ENCODE data around the gene DZIP1.

DZIP1 gene

GRCh38 chr13:95642028-95642621 lies 2.4 kb downstream of the DZIP1 start:
- DNase-seq = no peak

DNA sequence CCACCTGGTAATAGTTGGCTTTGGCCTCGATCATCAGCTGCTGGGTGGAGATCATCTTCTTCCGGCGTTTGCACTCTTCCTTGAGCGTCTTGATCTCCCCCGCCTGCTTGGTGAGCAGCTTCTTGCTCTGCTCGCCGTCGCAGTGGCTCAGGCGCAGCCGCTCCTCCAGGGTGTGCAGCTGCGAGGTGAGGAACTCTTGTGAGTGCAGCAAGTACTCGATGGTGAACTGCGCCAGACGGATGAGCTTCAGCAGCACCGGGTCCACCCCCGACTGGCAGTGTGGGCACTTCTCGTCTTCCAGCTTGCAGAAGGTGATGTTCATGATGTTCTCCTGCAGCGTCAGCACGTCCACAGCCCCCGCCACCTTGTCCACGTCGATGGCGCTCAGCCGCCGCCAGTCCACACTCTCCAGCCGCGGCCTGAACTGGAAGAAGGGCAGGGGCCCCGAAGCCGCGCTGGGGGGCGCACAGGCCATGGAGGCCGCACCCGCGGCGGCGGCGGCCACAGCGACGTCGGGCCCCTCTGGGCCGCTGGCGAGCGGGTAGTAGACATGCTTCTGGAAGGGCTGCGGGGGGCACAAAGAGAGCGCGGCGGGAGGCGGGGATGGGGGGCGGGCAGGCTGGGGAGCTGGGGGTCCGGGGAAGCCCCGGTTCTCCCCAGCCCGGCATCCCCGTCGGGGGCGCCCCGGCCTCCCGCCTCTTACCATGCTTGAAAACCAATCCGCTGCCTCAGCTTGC lies 3.0 kb downstream of the DZIP1 start:
- no peak for DNase-seq

DNA sequence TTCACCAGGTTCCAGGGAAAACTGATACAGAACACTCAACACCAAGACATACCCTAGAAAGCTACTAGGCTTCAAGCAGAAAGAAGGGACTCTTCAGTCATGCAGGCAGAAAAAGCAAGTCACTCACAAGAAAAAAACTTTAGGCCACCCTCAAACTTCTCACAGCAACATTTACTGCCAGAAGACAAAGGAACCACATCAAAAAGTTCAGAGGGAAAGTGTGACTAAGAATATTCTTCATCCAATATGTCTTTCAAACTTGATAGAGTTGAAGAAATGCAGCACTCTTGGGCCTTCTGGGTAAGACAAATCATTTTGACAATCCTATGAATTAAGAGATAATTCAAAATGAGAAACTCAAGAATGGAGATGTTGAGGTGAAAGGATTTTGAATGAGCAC lies 7.7 kb downstream of the DZIP1 start:
- no peak for DNase-seq

- no peak for DNase-seq
These were observed 13.9 kb downstream of the DZIP1 start for GRCh38 chr13:95630593-95630992.

DNA sequence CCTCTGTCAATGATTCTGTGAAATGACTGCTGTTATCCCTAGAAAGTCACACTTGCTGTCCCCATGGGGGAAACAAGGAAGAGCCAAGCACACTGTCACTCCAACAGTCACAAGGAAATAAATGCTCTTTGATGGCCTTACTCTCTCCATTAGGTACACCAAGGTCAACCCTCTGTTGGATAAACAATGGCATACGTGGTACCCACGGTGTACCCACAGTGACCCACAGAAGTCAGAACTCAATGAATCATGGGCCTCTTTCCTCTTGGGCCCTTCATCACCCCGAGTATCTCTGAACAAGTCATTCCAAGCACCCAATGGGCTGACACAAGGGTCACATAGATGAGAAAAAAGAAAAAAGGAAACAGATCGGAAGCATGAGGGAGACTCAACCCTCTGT lies 15.4 kb downstream of the DZIP1 start:
- no peak for DNase-seq

- no peak for DNase-seq
These were observed 16.0 kb downstream of the DZIP1 start for GRCh38 chr13:95628488-95628887.

- DNase-seq = no peak
These were observed 16.9 kb downstream of the DZIP1 start for GRCh38 chr13:95627590-95627989.

DNA sequence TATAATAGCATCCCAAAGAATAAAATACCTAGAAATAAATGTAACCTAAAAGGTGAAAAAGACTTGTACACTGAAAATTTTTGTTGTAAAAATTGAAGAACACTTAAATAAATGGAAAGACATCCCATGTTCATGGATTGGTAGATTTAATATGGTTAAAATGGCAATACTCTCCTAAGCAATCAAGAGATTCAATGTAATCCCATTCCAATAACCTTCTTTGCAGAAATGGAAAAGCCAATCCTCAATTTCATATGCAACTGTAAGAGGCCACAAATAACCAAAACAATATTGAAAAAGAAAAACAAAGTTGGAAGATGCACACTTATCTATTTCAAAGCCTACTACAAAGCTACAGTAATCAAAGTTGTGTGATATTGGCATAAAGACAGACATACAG lies 17.7 kb downstream of the DZIP1 start:
- no peak for DNase-seq

DNA sequence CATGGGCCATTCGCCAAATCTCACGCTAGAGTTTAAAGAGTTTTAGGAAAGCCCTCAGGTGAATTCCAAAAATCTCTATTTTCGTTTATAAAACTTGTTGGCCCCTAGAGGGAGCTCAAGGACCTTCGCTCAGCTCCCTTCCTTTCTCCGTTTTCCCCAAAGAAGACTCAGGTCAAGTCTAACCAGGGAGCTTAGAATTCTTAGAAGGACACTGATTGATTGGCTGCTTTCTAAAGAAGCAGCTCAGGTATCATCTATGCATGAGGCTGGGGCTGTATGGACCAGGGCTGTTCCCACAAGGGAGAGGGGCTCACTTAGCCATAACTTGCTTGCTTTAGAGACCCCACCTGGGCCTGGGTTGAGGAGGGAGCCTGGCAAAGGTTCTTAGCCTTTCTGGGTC lies 20.5 kb downstream of the DZIP1 start:
- peak; percentile 1 for DNase-seq

DNA sequence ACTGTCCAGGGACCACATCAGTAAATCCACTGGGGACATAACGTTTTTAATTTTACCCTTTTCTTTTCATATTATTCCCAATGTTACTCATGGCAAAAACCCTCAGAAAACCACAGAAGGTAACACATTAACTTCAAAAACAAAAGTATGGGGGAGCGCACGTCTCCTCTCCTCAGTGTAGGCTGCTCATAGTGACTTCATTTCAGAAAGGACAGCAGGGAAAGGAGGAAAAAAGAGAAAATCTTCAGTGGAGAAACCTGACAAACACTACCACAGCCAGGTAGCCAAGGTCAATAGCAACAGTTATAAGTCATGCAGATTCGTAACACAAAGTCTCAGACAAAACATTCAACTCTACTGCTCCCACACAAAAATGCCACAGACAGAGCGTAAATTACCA lies 21.4 kb downstream of the DZIP1 start:
- no peak for DNase-seq

DNA sequence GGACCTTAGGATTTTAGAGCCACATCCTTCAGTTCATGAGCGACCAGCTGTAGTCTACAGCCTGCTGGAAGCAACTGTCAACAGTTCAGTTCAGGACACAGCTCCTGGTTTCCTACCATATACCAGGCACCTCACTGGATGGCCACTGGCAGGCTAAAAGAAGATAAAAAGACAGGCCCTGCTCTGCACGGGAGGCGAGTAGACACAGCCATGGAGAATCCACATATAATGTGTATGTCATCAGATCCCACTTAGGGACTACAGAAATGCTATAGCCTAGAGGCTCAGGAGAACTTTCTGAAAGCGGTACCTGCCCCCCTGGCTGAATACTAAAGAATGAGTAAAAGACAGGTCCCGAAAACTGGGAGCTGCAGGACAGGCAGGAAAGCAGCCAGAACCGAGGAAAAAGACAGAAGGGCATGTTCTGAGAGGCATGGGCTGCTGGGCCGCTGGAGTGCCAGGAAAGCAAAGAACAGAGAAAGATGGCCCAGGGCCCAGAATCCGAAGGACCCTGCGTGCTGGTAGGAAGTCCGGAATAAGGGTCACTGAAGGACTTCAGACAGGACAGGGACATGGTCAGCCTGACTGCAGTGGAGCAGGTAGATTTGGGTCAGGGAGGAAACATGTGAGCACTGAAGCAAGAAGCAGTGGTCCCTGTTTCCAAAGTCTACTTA lies 23.5 kb downstream of the DZIP1 start:
- DNase-seq = no peak

DNA sequence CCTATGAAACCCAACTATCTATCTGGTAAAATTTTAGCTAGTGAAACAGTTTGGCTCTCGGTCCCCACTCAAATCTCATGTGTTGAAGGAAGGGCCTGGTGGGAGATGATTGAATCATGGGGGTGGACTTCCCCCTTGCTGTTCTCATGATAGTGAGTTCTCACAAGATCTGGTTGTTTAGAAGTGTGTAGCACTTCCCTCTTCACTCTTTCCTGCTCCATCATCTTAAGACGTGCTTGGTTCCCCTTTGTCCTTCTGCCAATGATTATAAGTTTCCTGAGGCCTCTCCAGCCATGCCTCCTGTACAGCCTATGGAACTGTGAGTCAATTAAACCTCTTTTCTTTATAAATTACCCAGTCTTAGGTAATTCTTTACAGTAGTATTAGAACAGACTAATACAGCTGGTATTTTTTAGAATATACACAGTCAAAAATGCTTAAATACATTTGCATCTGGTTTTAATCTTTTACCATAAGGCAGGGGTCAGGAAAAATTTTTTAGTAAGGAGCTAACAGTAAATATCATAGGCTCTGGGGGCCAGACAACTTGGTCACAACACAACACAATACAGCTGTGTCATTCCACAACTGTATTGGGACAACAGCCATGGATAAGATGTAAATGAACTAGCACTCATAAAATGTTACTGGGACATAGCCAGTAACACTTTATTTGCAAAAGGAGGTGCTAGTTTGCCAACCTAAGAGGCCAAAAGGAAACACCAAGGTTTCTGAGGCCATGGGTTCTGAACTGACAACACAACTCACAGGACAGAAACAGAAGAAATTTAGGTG lies 24.3 kb downstream of the DZIP1 start:
- DNase-seq = no peak

- no peak for DNase-seq
These were observed 29.0 kb downstream of the DZIP1 start for GRCh38 chr13:95615539-95615938.

DNA sequence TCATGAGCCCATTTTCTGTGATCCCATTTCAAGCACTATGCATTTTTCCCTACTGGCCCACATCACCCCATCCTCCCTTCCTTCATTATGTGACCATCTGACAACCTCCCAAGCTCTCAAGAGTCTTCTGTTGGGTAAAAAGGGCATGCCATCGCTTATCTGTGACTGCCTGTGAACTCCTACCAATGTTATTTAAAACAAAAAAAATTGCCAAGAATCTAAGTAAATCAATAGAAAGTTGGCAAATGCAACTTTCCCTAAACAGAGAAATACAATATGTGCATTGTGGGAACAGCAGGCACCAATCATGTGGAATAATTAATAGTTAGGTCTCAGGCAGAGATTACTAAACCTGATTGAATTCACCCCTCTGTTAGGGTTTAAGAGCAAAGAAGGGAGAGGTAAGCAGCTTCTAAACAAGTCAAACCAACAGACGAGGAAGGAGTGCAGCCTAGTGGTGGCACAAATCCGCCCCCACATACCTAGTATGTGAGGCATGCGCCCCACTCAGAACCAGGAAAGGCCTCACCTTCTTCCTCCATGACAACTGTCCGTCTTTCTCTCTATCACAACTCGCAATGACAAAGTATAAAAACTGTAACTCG lies 29.8 kb downstream of the DZIP1 start:
- DNase-seq = no peak

GRCh38 chr13:95608640-95609323 lies 35.7 kb downstream of the DZIP1 start:
- no peak for DNase-seq

GRCh38 chr13:95607366-95607765 lies 37.1 kb downstream of the DZIP1 start:
- no peak for DNase-seq

DNA sequence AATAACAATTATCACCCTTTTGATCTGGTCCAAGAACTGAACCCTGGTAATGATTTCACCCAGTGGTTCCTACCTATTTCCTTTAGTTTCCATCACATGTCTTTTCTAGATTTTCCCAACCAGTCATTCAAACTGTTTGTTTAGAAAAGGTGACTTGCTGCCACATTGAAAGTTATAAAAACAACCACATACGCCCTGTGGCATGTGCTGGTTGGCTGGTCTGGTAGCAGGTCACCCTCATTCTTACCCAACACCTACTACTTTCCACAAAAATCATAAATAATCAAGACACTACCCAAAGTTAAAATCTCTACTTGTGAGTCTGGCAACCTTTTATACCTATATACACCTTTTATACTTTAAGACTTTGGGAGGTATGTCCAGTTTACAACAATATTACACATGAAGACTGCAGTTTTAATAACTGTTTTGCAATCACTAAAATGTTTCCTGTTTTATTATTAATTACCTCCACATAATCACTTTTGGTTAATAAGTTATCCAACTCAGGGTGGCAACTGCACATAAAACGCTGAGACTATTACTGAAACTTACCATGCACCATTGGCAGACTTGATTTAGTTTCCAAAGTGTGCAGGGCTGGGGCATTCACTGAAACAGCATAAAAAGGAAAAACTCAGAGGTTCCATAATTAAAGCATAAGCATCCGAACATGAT lies 38.9 kb downstream of the DZIP1 start:
- no peak for DNase-seq

- no peak for DNase-seq
These were observed 40.0 kb downstream of the DZIP1 start for GRCh38 chr13:95604556-95604915.

DNA sequence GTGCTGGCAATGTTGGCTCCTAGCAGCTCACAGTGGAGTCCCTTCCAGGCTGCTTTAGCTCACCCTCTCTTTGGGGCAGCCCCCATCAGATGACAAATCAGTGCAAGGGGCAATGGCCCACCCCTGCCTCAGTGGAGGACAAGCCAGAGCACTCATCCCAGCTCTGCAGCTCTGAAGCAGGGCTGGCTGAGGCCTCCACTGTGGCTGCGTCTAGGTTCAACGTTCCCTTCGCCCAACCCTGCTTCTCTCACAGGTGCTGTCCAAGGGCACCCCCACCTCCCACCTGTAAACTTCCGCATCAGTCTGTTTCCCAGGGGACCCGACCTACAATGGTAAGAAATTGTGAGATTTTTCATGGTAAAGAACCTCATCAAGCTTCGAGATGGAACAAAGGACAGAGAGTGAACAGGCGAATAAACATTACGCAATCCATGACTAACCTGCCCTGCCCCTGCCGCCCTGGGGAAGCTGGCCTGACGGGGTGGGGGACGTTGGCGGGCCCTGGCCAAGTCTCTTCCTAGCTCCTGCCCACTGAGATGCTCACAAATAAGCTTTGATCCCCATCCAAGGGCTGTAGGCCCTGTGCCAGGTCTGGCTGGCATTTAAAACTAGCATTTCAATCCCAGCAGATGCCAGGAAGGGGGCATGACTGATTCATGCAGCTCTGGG lies 40.5 kb downstream of the DZIP1 start:
- no peak for DNase-seq

DNA sequence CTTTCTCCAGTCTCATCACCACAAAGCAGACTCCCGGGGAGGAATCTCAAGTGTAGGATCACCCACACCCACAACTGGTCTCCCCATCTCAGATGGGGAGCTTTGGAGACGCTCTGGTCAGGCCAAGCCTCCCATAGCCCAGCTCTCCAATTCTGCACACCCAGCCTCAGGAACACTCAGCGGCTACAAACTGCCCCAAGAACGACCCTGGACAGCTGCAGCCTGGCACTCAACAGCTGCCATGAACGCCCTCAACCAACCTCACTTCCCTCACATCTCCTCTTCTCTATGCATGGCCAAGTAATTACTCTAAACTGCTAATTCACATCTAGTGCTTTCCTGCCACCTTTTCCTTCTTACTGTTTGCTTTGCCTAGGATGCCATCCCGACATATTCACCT lies 42.6 kb downstream of the DZIP1 start:
- no peak for DNase-seq

DNA sequence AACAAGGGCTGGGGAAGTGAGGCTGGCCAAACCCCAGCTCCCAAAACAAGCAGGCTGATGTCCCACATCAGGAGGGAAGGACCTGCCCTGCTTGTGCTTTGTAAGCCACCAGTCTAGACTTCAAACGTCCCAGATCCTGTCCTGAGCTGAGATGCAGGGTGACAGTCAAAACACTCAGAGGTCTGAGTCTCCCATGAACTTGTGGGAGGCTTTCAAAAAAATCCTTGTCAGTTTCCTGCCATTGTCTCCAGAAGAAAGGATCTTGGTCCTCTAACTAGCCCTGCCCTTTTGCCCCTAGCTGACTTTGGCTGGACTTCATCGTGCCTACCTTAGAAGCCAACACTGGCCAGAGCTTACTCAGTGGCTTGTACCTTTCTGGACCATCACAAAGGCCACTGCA lies 43.3 kb downstream of the DZIP1 start:
- DNase-seq = no peak

Measured in NCI-H2107 (cell line).